ENCODE measurements around the gene PRKCA.

Gene PRKCA

DNA sequence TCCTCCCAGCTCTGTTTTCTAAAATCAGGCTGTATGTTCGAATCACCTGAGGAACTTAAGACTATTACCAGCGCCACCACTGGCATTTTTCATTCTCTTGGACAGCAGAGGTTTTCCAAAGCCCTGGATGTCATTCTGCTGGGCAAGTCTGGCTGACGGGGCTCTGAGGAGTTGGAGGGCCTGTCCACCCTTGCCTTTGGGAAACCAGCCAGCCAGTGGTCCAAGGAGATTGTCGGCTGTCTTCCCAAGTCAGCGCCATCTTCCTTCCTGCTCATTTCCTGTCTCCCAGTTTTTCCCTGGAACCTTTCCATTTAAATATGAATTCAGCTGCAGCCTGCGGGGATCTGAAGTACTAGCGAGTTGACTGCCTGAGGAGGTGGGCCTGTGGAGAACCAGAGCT is 258.3 kb downstream of the PRKCA start:
- DNase-seq = no peak

GRCh38 chr17:66562119-66562518 is 259.7 kb downstream of the PRKCA start:
- DNase-seq = no peak
- no peak for TF ChIP-seq POLR2A (IDR thresholded peaks at IDR 0.05; ENCODE audit: low read length)
- no peak for TF ChIP-seq GATA1 (IDR thresholded peaks at IDR 0.05; ENCODE audit: low read depth, low read length)

More for the DNA sequence above, 258.3 kb downstream of the PRKCA start:
- TF ChIP-seq POLR2A (IDR thresholded peaks at IDR 0.05; ENCODE audit: low read length) (no peak), GATA1 (IDR thresholded peaks at IDR 0.05; ENCODE audit: low read depth, low read length) (no peak)

GRCh38 chr17:66564992-66565465 is 262.6 kb downstream of the PRKCA start:
- DNase-seq = no peak
- TF ChIP-seq POLR2A (IDR thresholded peaks at IDR 0.05; ENCODE audit: low read length) (no peak), GATA1 (IDR thresholded peaks at IDR 0.05; ENCODE audit: low read depth, low read length) (no peak)

- DNase-seq = peak; percentile 67 to 81
- no peak for TF ChIP-seq GATA1 (IDR thresholded peaks at IDR 0.05; ENCODE audit: low read depth, low read length)
- TF ChIP-seq POLR2A (IDR thresholded peaks at IDR 0.05; ENCODE audit: low read length) = no peak
Measured at GRCh38 chr17:66567234-66568170, 265.1 kb downstream of the PRKCA start.

GRCh38 chr17:66569572-66569971 is 267.2 kb downstream of the PRKCA start:
- no peak for TF ChIP-seq GATA1 (IDR thresholded peaks at IDR 0.05; ENCODE audit: low read depth, low read length)
- TF ChIP-seq POLR2A (IDR thresholded peaks at IDR 0.05; ENCODE audit: low read length) = no peak

GRCh38 chr17:66570447-66571195 is 268.2 kb downstream of the PRKCA start:
- no peak for TF ChIP-seq GATA1 (IDR thresholded peaks at IDR 0.05; ENCODE audit: low read depth, low read length)
- no peak for TF ChIP-seq POLR2A (IDR thresholded peaks at IDR 0.05; ENCODE audit: low read length)
- no peak for DNase-seq

More at GRCh38 chr17:66569572-66569971, 267.2 kb downstream of the PRKCA start:
- DNase-seq = no peak

- no peak for TF ChIP-seq GATA1 (IDR thresholded peaks at IDR 0.05; ENCODE audit: low read depth, low read length)
- TF ChIP-seq POLR2A (IDR thresholded peaks at IDR 0.05; ENCODE audit: low read length) = no peak
- no peak for DNase-seq
Measured at GRCh38 chr17:66571745-66572144, 269.3 kb downstream of the PRKCA start.

DNA sequence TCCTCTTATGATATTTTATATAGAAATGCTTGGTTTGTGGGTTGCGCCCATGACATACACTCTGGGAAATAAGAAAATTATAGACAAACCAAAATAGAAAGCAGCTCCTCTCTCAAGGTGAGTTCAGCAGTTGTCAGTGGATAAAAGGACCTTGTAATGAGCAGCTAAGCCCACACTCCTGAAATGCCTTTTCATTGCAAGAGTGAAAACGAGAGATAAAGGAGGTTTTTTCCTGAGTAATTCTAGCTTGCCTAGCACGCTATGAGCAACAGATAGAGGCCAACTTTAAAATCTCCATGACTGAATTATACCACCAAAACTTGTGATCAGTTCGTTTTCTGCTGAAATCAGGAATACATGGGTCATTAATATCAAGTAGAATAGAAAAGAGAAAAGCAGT is 270.7 kb downstream of the PRKCA start:
- TF ChIP-seq POLR2A (IDR thresholded peaks at IDR 0.05; ENCODE audit: low read length) (no peak), GATA1 (IDR thresholded peaks at IDR 0.05; ENCODE audit: low read depth, low read length) (no peak)
- DNase-seq = no peak

DNA sequence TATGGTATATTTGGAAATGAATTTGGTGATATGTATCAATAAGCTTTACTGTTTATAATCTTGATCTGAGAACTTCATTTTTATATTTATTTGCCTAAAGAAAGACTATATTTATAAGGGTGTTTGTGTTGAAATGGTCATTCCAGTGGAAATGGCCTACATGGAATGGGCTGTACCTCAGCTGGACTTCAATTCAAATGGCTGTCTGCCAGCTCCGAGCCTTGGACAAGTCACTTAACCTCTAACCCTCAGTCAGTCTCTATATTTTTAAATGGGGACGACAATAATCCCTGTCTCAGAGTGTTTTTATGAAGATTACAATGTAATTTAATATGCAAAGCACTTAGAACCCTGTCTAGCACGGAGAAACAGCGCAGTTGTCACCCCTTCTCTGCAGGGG is 271.7 kb downstream of the PRKCA start:
- no peak for TF ChIP-seq POLR2A (IDR thresholded peaks at IDR 0.05; ENCODE audit: low read length)
- no peak for TF ChIP-seq GATA1 (IDR thresholded peaks at IDR 0.05; ENCODE audit: low read depth, low read length)

GRCh38 chr17:66576473-66576872 is 274.1 kb downstream of the PRKCA start:
- TF ChIP-seq GATA1 (IDR thresholded peaks at IDR 0.05; ENCODE audit: low read depth, low read length) (no peak), POLR2A (IDR thresholded peaks at IDR 0.05; ENCODE audit: low read length) (no peak)
- DNase-seq = no peak

More for the DNA sequence above, 271.7 kb downstream of the PRKCA start:
- DNase-seq = no peak

DNA sequence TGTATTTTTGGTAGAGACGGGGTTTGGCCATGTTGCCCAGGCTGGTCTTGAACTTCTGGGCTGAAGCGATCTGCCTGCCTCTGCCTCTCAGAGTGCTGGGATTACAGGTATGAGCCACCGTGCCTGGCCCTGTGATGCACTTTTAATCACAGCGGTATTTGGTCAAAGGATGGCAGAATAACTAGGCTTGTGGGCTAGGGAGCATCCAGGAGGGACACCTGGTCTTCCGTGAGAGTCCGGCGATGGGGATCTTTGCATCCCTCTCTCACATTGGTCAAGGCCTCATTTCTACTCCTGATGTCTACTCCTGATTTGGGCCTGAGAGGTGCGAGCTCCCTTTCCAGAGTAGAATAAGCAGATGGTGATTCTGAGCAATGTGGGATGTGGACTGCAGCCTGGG is 274.6 kb downstream of the PRKCA start:
- no peak for TF ChIP-seq GATA1 (IDR thresholded peaks at IDR 0.05; ENCODE audit: low read depth, low read length)
- no peak for TF ChIP-seq POLR2A (IDR thresholded peaks at IDR 0.05; ENCODE audit: low read length)
- no peak for DNase-seq

DNA sequence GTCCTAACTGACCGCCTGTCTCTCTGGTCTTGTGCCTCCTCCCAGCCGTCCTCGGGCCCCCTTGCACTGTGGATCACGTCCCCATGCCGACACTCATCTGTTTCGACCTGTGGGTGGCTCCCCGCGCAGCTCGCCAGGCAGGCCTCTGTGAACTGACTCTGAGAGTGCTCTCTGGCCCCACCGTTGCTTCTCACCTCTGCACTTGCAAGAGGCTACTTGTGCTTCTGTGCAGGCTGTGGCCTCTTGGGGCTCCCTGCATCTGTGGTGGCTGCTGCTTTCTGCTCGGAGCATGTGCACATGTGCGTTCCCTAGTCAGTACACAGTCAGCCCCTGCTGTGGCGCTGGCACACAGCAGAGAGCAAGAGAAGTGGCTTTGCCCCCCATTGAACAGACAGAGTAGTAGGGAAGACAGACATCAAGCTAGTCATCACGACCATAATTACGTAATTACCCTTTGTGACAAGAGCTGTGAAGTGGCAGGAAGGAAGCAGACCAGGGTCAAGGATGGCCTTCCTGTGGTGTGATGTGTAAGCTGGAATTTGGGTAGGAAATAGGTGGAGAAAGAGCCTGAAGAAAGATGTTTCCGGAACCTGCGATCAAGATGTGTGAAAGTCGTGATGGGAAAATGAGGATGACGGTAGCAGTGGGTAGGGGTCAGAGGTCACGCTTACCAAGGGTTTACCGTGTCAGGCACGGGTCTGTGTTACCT is 276.5 kb downstream of the PRKCA start:
- no peak for DNase-seq
- no peak for TF ChIP-seq POLR2A (IDR thresholded peaks at IDR 0.05; ENCODE audit: low read length)
- TF ChIP-seq GATA1 (IDR thresholded peaks at IDR 0.05; ENCODE audit: low read depth, low read length) = no peak

DNA sequence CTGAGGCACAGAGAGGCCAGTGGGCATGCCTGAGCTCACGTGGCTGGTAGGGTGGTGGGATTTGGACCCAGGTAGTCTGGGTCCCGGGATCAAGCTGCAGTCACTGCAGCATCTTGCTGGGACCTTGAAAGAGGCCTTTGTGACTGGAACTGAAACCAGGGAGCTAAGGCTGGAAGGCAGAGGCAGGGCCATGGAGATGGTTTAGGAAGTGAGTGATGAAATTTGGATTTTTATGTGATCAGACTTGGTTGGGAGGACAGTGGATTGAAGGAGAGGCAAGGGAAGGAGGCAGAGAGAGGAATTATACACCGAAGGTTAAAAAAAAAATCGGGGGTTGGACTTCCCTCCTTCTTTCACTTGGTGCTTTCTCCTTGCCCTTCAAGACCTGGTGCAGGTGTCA is 277.1 kb downstream of the PRKCA start:
- no peak for TF ChIP-seq GATA1 (IDR thresholded peaks at IDR 0.05; ENCODE audit: low read depth, low read length)
- no peak for TF ChIP-seq POLR2A (IDR thresholded peaks at IDR 0.05; ENCODE audit: low read length)
- DNase-seq = no peak

Data from erythroblast (primary cell).